ENCODE measurements around the gene SP6.

- no peak for TF ChIP-seq EP300 (IDR thresholded peaks at IDR 0.05)
- no peak for TF ChIP-seq POLR2A (IDR thresholded peaks at IDR 0.05)
- no peak for TF ChIP-seq CTCF (IDR thresholded peaks at IDR 0.05)
These were observed 42.0 kb downstream of the SP6 start for GRCh38 chr17:47808830-47809480.
